ENCODE measurements around the gene UPK1B.
"Not testable (repeated sequence)": the region's sequence is repeated elsewhere in the genome, so short reads cannot be mapped to it uniquely, and the experiment has no call there.

Gene UPK1B

GRCh38 chr3:119221779-119222320 is 48.5 kb downstream of the UPK1B start:
- in situ Hi-C loops (cut with HindIII; ENCODE audit: low sequenced_read_pairs), result no loop called here

- in situ Hi-C loops (cut with HindIII; ENCODE audit: low sequenced_read_pairs), result no loop called here
Measured at GRCh38 chr3:119222391-119222790, 49.0 kb downstream of the UPK1B start.

GRCh38 chr3:119223511-119223910 is 50.1 kb downstream of the UPK1B start:
- in situ Hi-C loops (cut with HindIII; ENCODE audit: low sequenced_read_pairs), result no loop called here

- in situ Hi-C loops (cut with HindIII; ENCODE audit: low sequenced_read_pairs), result no loop called here
Measured at GRCh38 chr3:119225121-119225520, 51.7 kb downstream of the UPK1B start.

- in situ Hi-C loops (cut with HindIII; ENCODE audit: low sequenced_read_pairs), result no loop called here
Measured at GRCh38 chr3:119227070-119227850, 53.9 kb downstream of the UPK1B start.

- in situ Hi-C loops (cut with HindIII; ENCODE audit: low sequenced_read_pairs), result no loop called here
Measured at GRCh38 chr3:119228373-119229145, 55.2 kb downstream of the UPK1B start.

- in situ Hi-C loops (cut with HindIII; ENCODE audit: low sequenced_read_pairs), result no loop called here
Measured at GRCh38 chr3:119229190-119229589, 55.8 kb downstream of the UPK1B start.

GRCh38 chr3:119230071-119230470 is 56.7 kb downstream of the UPK1B start:
- in situ Hi-C loops (cut with HindIII; ENCODE audit: low sequenced_read_pairs), result no loop called here

- in situ Hi-C loops (cut with HindIII; ENCODE audit: low sequenced_read_pairs), result no loop called here
Measured at GRCh38 chr3:119230745-119231144, 57.3 kb downstream of the UPK1B start.

- in situ Hi-C loops (cut with HindIII; ENCODE audit: low sequenced_read_pairs), result no loop called here
Measured at GRCh38 chr3:119234610-119235009, 61.2 kb downstream of the UPK1B start.

- in situ Hi-C loops (cut with HindIII; ENCODE audit: low sequenced_read_pairs), result no loop called here
Measured at GRCh38 chr3:119235151-119235550, 61.8 kb downstream of the UPK1B start.

GRCh38 chr3:119236756-119237155 is 63.4 kb downstream of the UPK1B start:
- in situ Hi-C loops (cut with HindIII; ENCODE audit: low sequenced_read_pairs), result no loop called here

- in situ Hi-C loops (cut with HindIII; ENCODE audit: low sequenced_read_pairs), result no loop called here
Measured at GRCh38 chr3:119237299-119237698, 63.9 kb downstream of the UPK1B start.

- in situ Hi-C loops (cut with HindIII; ENCODE audit: low sequenced_read_pairs), result no loop called here
Measured at GRCh38 chr3:119238363-119238762, 65.0 kb downstream of the UPK1B start.

GRCh38 chr3:119239206-119239820 is 65.9 kb downstream of the UPK1B start:
- in situ Hi-C loops (cut with HindIII; ENCODE audit: low sequenced_read_pairs), result no loop called here

- in situ Hi-C loops (cut with HindIII; ENCODE audit: low sequenced_read_pairs), result no loop called here
Measured at GRCh38 chr3:119240101-119240590, 66.7 kb downstream of the UPK1B start.

GRCh38 chr3:119240591-119241434 is 67.4 kb downstream of the UPK1B start, which contains the start of gene B4GALT4:
Gene B4GALT4, minus strand, starts transcription at chr3:119240878. Its CDS starts 10,779 bp downstream, at chr3:119230099.
- in situ Hi-C loops (cut with HindIII; ENCODE audit: low sequenced_read_pairs), result no loop called here

- in situ Hi-C loops (cut with HindIII; ENCODE audit: low sequenced_read_pairs), result not testable (repeated sequence)
Measured at GRCh38 chr3:119242387-119243057, 69.1 kb downstream of the UPK1B start.

- in situ Hi-C loops (cut with HindIII; ENCODE audit: low sequenced_read_pairs), result not testable (repeated sequence)
Measured at GRCh38 chr3:119243058-119243529, 69.7 kb downstream of the UPK1B start.

- in situ Hi-C loops (cut with HindIII; ENCODE audit: low sequenced_read_pairs), result no loop called here
Measured at GRCh38 chr3:119243712-119244111, 70.3 kb downstream of the UPK1B start.

Measured in endothelial cell of hepatic sinusoid (primary cell).